Vagina (tissue), 2 donors: ENCODE data around the gene RMND1.

Source experiments
- POLR2A ChIP-seq, 2 donors: fragments of 450-650 bp; IDR thresholded peaks; one replicate each; pipeline ENCODE4 v1.6.1; 2017; ENCODE audit warnings: antibody characterized with exemption in 2 of 2, mild to moderate bottlenecking in 2 of 2, moderate library complexity in 2 of 2
- POLR2AphosphoS5 ChIP-seq, 2 donors: sonication (generic); formaldehyde crosslinking; IDR thresholded peaks; one replicate each; pipeline ENCODE4 v1.9.0; 2017; ENCODE audit warnings: antibody characterized with exemption in 2 of 2, mild to moderate bottlenecking in 2 of 2, low read depth in 1 of 2; ENCODE audit not compliant: insufficient read depth in 1 of 2
- TF ChIP-seq, protein P1 (sequence below), 3 experiments: fragments of 450-650 bp in 2 of 3; fragments of 200-600 bp in 1 of 3; sonication (generic) in 1 of 3; IDR thresholded peaks; one replicate each; pipeline ENCODE4 v1.5.1; 2017 to 2019; ENCODE audit warnings: antibody characterized with exemption in 3 of 3, mild to moderate bottlenecking in 2 of 3, moderate library complexity in 2 of 3

DNA sequence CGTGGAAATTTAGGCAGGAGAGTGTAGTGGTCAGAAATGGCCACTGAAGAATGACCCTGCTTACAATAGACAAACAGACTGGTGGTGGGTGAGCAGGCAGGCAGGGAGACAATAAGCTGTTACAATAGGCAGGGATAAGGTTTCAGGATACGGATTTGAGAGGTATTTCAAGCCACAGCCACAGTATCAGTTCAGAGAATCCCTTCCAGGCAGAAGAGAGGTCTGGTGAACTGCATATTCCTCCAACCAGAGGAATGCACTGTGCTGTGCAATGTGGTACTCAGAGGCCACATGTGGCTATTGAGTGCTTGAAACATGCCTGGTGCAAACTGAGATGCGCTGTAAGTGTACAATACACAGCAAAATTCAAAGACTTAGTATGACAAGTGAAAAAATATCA lies 20.6 kb downstream of the RMND1 start:
- TF ChIP-seq POLR2A (IDR thresholded peaks at IDR 0.05), result no peak
- TF ChIP-seq, protein P1, sequence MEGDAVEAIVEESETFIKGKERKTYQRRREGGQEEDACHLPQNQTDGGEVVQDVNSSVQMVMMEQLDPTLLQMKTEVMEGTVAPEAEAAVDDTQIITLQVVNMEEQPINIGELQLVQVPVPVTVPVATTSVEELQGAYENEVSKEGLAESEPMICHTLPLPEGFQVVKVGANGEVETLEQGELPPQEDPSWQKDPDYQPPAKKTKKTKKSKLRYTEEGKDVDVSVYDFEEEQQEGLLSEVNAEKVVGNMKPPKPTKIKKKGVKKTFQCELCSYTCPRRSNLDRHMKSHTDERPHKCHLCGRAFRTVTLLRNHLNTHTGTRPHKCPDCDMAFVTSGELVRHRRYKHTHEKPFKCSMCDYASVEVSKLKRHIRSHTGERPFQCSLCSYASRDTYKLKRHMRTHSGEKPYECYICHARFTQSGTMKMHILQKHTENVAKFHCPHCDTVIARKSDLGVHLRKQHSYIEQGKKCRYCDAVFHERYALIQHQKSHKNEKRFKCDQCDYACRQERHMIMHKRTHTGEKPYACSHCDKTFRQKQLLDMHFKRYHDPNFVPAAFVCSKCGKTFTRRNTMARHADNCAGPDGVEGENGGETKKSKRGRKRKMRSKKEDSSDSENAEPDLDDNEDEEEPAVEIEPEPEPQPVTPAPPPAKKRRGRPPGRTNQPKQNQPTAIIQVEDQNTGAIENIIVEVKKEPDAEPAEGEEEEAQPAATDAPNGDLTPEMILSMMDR (IDR thresholded peaks at IDR 0.05), result no peak
- TF ChIP-seq POLR2AphosphoS5 (IDR thresholded peaks at IDR 0.05; ENCODE audit: insufficient read depth in 1 of 2, low read depth in 1 of 2), result no peak
